ENCODE results near the gene UNKL.

DNA sequence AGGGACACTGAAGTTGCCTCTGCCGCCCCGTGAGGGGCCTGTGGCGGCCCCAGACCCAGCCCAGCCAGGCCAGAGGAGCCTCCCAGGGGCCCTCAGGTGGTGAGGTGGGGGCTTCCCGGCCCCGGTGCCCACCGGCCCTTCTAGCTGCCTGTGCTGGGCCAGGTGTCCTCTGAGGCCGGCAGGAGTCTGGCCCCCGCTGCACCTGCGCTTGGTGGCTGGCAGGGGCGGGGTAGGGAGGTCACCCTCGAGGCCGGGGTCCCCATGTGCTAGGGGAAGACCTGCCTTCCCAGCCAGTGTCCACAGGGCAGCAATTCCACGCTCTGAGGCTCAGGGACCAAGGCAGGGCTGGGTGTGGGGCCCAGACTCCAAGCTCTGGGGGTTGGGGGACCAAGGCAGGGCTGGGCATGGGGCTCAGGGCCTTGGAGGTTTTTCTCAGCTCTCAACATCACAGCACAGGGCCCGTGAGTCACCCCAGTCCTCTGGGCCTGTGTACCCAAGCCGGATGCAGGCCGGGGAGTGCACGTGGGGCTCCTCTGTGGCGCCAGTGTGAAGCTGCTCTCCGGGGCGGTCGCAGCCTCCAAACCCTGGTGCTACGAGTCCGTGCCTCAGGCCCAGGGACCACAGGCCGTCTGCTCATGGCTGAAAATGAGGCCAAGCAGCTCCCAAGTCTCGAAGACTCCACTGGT lies 31.2 kb upstream of the UNKL start:
- TF ChIP-seq, protein P1, sequence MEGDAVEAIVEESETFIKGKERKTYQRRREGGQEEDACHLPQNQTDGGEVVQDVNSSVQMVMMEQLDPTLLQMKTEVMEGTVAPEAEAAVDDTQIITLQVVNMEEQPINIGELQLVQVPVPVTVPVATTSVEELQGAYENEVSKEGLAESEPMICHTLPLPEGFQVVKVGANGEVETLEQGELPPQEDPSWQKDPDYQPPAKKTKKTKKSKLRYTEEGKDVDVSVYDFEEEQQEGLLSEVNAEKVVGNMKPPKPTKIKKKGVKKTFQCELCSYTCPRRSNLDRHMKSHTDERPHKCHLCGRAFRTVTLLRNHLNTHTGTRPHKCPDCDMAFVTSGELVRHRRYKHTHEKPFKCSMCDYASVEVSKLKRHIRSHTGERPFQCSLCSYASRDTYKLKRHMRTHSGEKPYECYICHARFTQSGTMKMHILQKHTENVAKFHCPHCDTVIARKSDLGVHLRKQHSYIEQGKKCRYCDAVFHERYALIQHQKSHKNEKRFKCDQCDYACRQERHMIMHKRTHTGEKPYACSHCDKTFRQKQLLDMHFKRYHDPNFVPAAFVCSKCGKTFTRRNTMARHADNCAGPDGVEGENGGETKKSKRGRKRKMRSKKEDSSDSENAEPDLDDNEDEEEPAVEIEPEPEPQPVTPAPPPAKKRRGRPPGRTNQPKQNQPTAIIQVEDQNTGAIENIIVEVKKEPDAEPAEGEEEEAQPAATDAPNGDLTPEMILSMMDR (IDR thresholded peaks at IDR 0.05; ENCODE audit: borderline replicate concordance, extremely low read depth, low read length, poor library complexity, severe bottlenecking): no peak
- TF ChIP-seq EZH2 (IDR thresholded peaks at IDR 0.05; ENCODE audit: borderline replicate concordance, low read depth, low read length, severe bottlenecking): no peak
